Cardiac muscle cell (in vitro differentiated cells and primary cell): ENCODE measurements around the gene GPS1. TPM values are rescaled to one million over a fixed set of nuclear protein-coding genes. Genes with fewer than 3 reads are reported as not detected.

Experiments used
- DNase-seq, 2 donors: peaks; one replicate each; pipeline versions ENCODE4 v3.0.0 to v3.0.0-alpha.2; 2010 to 2017; ENCODE audit warnings: low read depth in 1 of 2, low spot score in 1 of 2
- H3K27ac ChIP-seq: fragments of 200-600 bp; sonication (generic); 2 replicates; pipeline ENCODE4 v1.5.1; 2016
- H3K27me3 ChIP-seq: fragments of 200-600 bp; sonication (generic); 2 replicates; pipeline ENCODE4 v1.6.0; 2016; ENCODE audit warnings: control low read depth
- H3K36me3 ChIP-seq: fragments of 200-600 bp; sonication (generic); 2 replicates; pipeline ENCODE4 v1.5.1; 2016; ENCODE audit warnings: control low read depth
- H3K4me1 ChIP-seq: fragments of 200-600 bp; sonication (generic); 2 replicates; pipeline ENCODE4 v1.8.1; 2017; ENCODE audit warnings: low read depth, mild to moderate bottlenecking, mixed run types
- H3K4me3 ChIP-seq: fragments of 200-600 bp; sonication (generic); 2 replicates; pipeline ENCODE4 v1.5.1; 2016; ENCODE audit warnings: mild to moderate bottlenecking
- H3K9me3 ChIP-seq: fragments of 200-600 bp; sonication (generic); 2 replicates; pipeline ENCODE4 v1.5.1; 2017; ENCODE audit warnings: low read depth, mild to moderate bottlenecking, control low read depth
- CTCF ChIP-seq: IDR thresholded peaks from 2 replicates; pipeline ENCODE4 v1.5.1; 2012; ENCODE audit warnings: low read depth, mild to moderate bottlenecking, low read length
- polyA plus RNA-seq: library from polyadenylated mRNA; unstranded; fragments of >200 nt; fragmentation: Nextera tagmentation; extraction: Ambion mirVana; gene quantifications from 2 replicates; pipeline ENCODE4 v1.2.1, GENCODE V29; 2016
- total RNA-seq: library from RNA; depleted of rRNA; stranded (reverse); fragments of >200 nt; gene quantifications from 2 replicates; pipeline ENCODE4 v1.2.3, GENCODE V29; 2016

The GPS1 gene
- total and polyA plus RNA-seq, 2 experiments from 2014 or later: 231 to 257 TPM

- no peak for TF ChIP-seq CTCF
- H3K27ac ChIP-seq: no peak overlapping the region
- no peak for DNase-seq
- no peak overlapping the region for H3K4me3 ChIP-seq
- H3K4me1 ChIP-seq: peaks cover 18% of the 10 kb centered on the region
- H3K9me3 ChIP-seq: no peaks in the 10 kb centered on the region
- no peaks in the 10 kb centered on the region for H3K27me3 ChIP-seq
- H3K36me3 ChIP-seq: no peaks in the 10 kb centered on the region
Measured at GRCh38 chr17:82016061-82016874, 35.4 kb upstream of the GPS1 start.

- H3K4me3 ChIP-seq: no peak overlapping the region
- H3K27ac ChIP-seq: no peak overlapping the region
- no peaks in the 10 kb centered on the region for H3K36me3 ChIP-seq
- H3K27me3 ChIP-seq: no peaks in the 10 kb centered on the region
- no peaks in the 10 kb centered on the region for H3K9me3 ChIP-seq
- no peak for DNase-seq
- TF ChIP-seq CTCF: no peak
- peaks cover 18% of the 10 kb centered on the region for H3K4me1 ChIP-seq
Measured at GRCh38 chr17:82016875-82017459, 34.7 kb upstream of the GPS1 start.

- TF ChIP-seq CTCF: no peak
- Histone ChIP-seq H3K4me1 (peaks cover 12% of the 10 kb centered on the region), H3K36me3 (no peaks in the 10 kb centered on the region), H3K9me3 (no peaks in the 10 kb centered on the region), H3K27ac (no peak overlapping the region), H3K4me3 (no peak overlapping the region), H3K27me3 (no peaks in the 10 kb centered on the region)
- no peak for DNase-seq
Measured at GRCh38 chr17:82017612-82018151, 34.0 kb upstream of the GPS1 start.

- Histone ChIP-seq H3K36me3 (no peaks in the 10 kb centered on the region), H3K9me3 (no peaks in the 10 kb centered on the region), H3K27ac (peak overlapping the region; percentile 9), H3K4me3 (no peak overlapping the region), H3K4me1 (peaks cover 5% of the 10 kb centered on the region), H3K27me3 (no peaks in the 10 kb centered on the region)
- DNase-seq: no peak
- TF ChIP-seq CTCF: no peak
Measured at GRCh38 chr17:82018152-82018988, 33.3 kb upstream of the GPS1 start.

- no peak for TF ChIP-seq CTCF
- H3K4me1 ChIP-seq: no peaks in the 10 kb centered on the region
- no peaks in the 10 kb centered on the region for H3K27me3 ChIP-seq
- DNase-seq: no peak
- H3K9me3 ChIP-seq: no peaks in the 10 kb centered on the region
- no peaks in the 10 kb centered on the region for H3K36me3 ChIP-seq
- peak overlapping the region; percentile 9 for H3K27ac ChIP-seq
- H3K4me3 ChIP-seq: no peak overlapping the region
Measured at GRCh38 chr17:82018989-82019689, 32.6 kb upstream of the GPS1 start.
